GM21447 (cell line): Measurements from ENCODE around the gene SUN5.

ENCODE experiments used
- ATAC-seq: cut with Tn5 transposase; IDR thresholded peaks from one replicate; pipeline ENCODE4 v1.9.1; 2021; ENCODE audit not compliant: unreplicated experiment

The SUN5 gene

DNA sequence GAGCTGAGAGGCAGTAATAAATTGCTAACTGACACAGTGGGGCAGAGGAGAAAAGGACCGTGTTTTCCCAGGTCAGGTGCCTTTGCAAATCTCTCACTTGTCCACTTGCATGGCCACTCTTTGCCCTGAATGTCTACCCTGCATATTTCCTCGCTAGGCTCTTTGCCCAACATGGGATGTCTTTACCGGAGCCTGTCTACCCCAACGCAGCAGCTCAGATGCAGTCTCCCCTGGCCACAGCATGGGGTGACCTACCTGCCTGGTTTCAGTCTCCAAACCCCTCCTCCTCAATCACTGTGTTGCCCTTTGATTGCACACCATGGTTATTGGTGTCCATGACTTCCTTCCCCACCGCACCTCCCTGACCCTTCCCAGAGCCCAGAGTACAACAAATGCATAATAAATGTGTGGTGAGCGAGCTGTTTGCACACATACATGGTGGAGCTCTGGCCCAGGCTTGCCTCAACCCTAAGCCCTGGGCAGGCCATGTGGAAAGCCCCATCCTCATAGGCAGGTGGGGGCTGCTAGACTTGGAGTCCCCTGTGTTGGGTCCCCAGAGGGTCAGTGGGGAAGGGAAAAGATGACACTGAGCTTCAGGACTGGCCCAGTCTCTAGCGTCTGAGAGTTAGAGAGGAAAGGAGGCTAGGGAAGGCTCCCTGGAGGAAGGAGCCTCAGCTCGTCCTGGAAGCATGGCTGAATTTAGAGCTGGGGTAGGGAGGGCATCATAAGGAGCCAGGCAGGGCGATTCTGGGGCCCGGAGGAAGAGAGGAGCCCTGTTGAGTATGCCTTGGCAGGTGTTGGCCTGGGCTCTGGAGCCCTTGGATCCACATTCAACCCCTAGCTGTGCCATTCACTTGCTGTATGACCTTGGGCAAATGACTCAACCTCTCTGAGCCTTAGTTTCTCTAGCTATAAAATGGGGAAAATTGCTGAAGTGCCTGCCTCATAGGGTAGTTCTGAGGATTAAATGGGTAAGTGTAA is 22.8 kb upstream of the SUN5 start:
- no peak for ATAC-seq

DNA sequence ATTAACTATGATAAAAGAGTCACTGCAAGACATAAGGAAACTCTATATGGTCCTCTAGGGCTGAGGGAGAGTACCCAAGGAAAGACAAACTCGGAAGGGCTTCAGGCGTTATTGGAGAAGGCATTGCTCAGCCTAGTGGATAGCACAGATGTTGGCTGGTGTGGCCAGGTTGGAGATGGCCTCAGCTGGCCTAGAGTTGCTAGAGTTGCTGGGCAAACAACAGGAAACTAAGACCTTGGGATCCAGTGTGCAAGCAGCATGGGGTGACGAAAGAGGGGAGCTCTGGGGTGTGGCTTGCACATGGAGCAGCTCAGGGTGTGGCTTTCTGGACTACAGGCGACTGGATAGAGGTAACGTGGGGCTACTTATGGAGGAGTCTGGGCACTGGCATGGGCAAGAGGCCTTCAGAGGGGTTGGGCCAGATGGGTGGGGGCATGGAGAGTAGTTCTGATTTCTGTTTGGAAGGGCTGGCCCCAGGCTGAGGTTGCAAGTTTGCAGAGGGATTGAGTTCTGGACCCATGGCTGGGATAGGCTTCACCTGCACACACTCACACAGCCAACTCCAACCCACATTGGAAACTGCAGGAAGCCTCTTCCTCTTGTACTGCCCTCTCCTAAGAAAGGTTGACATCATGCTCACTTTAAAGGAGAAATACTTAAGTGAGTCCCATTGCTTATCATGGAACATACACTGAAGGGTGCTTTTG is 22.0 kb upstream of the SUN5 start:
- ATAC-seq = no peak

DNA sequence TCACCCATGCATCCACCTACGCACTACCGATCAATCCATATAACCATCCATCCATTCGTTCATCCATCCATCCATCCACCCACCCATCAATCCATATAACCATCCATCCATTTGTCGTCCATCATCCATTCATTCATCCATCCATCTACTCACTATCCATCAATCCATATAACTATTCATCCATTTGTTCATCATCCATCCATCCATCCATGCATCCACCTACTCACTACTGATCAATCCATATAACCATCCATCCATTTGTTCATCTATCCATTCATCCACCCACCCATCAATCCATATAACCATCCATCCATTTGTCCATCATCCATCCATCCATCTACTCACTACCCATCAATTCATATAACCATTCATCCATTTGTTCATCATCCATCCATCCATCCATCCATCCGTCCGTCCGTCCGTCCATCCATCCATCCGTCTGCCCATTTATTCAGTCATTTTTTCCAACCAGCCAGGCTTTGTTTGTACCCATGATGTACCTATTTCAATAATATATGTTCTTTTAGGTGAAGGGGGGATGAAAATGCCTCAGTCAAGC is 21.2 kb upstream of the SUN5 start:
- no peak for ATAC-seq

DNA sequence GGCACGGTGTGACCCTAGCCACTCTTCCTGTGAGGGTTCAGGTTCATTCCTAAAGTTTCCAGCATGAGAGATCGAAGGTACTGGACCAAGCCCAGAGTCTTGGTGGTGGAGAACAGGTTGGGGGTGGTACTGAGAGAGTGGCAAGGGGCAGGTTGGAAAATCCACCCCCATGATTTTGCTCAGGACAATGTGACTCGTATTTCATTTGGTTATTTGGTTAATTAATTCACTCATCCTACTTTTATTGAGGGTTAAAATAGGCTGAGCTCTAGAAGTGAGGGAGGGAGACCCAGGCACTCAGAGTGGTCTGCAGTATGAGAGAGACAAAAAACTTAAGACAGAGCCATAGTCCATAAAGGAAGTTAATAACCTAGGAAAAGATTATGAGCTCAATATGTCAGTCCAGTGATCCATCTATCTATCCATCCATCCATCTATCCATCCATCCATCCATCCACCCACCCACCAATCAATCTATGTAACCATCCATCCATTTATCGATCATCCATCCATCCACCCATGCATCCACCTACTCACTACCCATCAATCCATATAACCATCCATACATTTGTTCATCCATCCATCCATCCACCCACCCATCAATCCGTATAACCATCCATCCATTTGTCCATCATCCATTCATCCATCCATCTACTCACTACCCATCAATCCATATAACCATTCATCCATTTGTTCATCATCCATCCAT is 20.5 kb upstream of the SUN5 start:
- ATAC-seq = no peak

DNA sequence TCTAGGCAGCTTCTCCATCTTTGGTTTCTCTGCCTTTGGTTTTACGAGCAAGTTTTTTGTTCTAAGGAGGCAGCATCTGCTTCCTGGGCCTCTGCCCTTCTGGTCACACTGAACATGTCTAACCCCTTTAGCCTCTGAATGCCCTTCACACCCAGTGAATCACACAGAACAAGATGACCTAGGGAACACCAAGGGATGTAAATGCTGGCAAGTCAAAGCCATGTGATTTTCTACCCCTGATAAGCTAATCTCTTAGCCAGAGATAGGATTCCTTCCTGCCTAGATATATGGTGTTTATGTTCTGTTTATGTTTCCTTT is 20.0 kb upstream of the SUN5 start:
- no peak for ATAC-seq

DNA sequence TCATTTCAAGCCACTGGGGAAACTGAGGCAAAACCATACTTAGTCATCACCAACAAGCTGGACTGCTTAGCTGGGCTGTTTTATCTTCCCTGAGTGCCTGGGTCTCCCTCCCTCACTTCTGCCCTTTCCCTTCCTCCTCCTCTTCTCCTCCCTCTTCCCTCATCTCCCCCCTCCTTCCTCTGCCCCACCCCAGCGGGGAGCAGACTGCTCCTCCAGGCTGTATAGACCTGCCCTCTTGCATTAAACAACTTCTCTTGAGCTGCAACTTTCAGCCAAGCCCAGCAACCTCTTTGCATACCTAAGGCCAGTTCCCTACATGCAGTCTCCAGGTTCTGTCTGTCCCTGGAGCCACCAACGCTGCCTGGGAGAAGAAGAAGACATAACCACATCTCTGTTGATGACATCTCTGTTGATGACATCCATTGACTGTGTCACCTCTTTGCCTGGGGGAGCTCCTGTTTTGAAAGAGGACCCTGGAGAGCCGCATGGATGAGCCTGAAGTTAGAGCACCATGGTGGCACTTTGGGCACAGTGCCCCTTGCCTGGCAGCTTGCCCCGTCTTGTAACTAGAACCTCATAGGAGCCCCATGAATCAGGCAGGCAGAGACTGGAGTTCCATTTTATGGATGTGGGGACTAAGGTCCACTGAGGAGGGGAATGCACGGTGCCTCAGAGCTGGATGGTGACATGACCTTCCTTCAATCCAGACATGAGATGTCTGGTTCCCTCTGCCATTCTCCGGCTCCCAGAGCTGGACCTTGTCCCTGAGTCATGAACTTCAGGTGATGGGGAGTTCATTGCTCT is 19.4 kb upstream of the SUN5 start:
- no peak for ATAC-seq

DNA sequence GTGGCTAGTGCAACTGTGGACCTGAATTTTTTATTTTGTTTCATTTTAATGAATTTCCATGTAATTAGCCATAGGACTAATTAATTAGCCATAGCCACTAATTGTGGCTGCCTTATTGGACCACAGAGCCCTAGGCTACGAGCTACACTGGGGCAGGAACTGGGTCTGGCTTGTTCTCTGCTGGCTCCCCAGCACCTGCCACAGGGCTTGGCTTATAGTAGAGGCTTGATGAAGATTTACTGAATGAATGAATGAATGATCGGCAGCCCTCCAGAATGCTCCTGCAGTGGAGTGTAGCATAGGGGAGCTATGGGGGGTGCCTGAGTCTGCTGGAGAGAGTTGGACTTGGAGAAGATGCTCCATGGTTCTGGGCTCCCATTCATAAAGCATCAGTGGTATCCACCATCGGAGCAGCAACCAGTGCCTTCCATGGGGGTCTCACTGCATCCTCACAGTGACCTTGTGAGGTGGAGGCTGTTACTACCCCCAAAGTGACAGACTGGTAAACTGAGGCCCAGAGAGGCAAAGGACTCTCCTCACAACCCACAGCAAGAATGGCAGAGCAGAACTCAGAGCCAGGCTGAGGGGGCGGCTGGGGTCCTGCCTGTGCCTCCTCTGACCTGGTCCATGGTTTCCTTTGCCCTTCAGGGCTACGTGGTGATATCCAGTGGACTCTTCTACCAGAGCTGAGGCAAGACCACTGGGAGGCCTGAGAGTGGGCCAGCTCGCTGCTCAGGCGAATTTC is 18.6 kb upstream of the SUN5 start:
- ATAC-seq = no peak

DNA sequence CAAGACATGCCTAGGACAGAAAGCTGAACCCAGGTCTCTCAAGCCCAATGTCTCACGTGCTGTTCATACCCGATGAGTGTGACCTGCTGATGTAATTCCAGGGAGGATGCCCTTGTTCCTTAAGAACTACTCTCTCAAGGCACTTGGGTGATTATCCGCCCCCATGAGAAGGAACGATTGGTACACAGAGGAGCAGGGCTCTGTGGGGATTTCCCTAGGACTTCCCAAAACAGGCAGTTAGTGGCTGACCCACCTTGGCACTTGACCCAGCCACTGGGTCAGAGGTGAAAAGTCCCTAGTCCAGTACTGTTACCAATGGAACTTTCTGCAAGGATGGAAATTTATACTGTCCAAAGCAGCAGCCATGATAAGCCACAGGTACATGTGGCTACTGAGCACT is 18.1 kb upstream of the SUN5 start:
- ATAC-seq = no peak

DNA sequence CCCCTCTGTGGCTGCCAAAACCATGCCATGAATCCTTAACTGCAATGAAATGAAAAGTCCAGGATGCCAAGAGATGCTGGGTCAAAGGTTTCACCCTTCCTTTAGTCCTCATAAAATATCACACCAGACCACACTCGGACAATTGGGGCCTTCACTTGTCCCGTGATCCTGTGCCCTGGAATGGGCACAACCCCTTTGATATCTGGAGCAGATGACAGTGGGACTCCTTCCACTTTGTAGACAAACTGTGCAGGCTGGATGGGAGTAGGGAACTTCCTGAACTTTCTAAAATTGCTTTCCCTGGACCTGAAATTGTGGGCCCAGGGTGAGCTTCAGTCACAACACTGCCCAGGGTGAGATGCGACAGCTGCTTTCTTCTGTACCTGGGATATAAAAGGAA is 17.6 kb upstream of the SUN5 start:
- no peak for ATAC-seq

DNA sequence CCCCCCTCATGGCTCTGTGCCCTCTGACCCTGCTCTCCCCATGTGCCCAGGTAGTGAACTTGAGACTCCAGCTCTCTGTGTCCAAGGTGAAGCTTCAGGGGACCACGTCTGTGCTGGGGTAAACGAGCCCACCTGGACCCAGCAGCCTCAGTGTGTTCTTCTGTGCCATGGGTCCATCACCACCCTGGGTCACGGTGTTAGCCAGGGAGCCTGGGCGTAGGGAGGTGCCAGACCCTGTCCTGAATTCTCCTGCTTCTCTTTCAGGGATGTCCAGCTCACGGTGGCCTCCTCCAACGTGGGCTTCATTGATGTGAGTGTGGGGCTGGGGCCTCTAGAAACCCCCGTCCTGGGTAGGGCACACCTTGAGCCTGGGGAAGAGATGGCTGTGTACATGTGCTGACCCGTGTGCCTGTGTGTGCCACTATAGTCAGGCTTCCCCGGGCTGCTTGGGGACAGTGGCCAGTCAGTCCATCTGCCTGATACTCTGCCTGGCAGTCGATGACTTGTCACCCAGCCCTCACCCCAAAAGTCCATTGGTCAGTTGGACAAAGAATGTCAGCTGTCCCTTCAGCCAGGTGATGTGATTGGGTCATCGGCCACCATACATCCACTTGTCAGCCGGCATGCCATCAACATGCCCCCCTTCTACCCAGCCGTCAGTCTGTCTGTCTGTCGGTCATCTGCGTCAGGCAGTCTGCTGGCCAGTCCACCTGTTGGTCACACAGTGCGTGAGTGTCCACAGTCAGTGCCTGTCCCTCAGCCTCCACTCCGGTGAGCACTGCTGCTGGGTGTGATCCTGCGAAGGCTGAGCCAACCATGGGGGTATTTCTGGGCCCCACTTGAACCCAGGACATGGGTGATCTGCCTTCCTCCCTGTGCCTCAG is 16.3 kb upstream of the SUN5 start:
- ATAC-seq = no peak

DNA sequence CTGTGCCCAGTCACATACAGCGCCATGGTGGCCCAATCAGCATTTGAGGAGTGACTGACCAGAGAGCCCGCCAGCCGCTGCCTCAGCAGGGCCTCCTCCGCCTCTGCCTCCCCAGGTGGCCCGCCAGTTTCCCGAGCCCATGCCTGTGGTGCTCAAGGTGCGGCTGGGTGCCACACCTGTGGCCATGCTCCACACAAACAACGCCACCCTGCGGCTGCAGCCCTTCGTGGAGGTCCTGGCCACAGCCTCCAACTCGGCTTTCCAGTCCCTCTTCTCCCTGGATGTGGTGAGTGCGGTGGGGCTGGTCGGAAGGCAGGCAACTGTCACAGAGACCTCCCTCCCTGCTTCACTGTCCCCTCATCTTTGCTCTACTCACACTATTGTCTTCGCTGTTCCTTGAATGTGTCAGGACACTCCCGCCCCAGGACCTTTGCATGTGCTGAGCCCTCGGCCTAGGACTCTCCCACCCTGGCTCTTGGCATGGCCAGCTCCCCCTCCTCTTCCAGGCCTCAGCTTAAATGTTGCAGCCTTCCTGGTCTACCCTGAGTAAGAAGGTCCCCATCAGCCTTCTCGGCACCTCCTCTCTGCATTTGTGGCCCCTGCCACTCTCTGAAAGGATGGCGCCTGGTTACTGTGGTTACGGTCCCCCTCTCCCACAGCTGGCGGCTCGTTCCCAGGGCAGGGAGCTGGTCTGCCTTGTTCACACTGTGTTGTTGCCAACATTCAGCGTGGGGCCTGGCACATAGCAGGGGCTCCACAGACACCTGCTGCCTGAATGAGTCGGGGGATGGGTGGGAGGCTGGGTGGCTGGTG is 15.4 kb upstream of the SUN5 start:
- no peak for ATAC-seq

DNA sequence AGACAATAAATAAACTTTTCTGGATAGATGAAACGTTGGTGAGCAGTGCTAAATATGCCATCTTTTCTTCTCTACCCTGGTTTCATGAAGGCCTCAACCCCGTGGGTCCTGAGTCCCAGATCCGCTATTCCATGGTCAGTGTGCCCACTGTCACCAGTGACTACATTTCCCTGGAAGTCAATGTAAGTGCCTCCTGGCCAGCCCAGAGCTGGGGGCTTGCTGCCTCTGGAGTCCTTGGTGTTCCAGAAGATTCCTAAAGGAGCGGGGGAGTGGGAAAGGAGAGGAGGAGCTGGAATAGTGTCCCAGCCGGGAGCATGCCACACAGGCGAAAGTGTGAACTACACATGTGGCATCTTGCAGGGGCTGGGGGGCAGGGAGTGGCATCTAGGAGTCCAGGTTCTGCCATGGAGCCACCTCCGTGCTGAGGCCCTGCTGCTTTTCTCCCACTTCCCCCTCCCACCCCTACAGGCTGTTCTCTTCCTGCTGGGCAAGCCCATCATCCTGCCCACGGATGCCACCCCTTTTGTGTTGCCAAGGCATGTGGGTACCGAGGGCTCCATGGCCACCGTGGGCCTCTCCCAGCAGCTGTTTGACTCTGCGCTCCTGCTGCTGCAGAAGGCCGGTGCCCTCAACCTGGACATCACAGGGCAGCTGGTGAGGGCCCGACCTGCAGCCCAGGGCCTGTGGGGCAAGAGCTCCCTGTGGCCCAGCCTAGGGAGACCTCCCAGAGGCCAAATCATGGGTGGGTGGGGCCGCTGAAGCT is 14.1 kb upstream of the SUN5 start:
- ATAC-seq = no peak

DNA sequence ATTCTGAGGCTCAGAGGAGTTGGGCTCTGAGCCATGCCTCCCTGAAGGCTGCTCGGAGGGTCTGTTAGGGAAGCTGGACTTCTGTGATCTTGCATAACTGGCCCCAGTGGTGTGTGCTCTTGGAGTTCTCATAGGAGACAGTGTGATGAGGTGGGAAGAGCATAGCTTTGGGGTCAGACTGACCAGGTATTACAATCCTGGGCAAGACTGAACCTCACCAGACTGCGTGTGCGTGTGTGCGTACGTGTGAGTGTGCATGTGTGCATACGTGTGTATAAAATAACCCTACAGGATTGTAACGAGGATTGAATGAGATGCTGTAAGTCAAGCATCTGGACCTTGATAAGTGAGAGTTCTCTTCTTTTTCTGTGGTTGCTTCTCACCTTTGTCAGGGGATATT is 13.3 kb upstream of the SUN5 start:
- no peak for ATAC-seq

DNA sequence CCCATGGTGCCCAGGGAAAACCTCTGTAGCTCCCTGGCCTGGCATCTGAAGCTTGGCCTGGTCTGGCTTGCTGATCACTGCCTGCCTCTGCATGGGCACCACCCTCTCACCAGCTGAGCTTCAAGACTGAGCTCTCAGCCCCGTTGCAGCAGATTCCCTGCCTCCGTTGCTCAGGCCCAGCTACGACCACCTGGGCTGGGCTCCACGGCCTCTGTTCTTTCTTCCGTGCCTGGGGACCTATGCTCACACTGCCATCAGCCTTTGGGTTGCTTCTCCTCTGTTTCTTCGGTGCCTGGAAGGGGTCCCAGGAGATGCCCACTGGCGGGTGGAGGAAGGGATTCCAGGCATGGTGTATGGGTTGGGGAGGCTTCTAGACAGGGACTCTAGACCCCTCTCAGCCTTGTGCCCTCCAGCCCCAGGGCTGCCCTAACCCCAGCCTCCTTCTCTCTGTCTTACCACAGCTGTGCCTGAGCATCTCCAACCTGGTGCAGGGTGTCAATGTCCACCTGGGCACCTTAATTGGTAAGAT is 12.4 kb upstream of the SUN5 start:
- ATAC-seq = no peak

DNA sequence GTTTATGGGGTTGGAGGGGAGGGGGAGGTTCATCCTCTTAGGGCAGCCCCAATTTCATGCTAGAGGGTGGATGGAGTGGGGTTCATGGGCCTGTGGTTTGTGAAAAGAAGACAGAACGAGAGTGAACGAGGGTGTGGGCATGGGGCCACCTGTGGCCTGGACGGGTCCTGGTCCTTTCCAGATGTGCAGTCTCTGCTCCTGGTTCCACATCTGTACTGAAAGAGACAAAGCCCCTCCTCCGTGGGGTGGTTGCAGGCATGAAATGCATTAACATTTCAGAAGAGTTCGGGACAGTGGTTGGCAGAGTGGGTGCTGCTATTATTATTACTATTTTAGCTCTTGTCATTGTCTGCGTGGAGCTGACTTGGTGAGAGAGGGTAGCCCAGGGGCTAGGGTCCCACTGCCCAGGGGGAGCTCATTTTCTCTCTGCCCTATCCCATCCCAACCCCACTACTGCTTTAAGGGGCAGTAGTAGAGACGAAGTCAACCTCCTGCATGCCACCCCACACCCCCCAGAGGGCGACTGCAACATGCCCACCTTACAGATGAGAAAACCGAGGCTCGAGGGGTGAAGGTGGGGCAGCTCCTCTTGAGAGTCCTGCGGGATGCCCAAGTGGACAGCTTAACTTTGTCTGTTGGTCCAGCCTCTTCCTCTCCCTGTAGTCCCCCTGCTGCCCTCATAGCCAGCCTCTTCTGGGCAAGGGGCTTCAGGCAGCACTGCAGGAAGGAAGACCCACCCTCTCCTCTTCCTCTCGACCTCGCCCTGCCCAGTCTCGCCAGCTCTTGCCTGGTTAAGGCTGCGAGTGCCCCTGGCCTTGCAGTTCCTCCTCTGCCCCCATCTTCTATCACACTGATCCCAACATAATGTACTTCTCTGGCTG is 11.7 kb upstream of the SUN5 start:
- ATAC-seq = no peak

DNA sequence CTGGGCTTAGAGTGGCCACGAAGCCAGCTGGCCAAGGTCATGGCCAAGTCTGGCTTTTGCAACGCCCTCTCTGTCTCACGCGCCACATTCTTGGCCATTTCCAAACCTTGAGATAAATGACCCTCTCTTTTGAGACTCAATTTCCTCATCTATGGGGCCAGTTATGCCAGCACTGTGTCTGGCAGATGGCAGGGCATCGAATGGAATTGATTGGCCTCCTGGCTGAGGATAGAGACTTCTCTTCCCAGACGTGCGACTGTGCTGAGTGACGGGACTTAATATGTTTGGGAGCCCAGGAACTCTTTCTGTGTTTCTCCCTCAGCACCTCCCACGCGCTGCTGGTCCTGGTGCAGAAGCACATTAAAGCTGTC is 10.9 kb upstream of the SUN5 start:
- no peak for ATAC-seq
